K562 (cell line): ENCODE data around the gene TTC21A. TPM values are rescaled to one million over a fixed set of nuclear protein-coding genes. Genes with fewer than 3 reads are reported as not detected.

ENCODE experiments used
- ATAC-seq: fragments of 200-7000 bp; cut with Tn5 transposase; 3 replicates; pipeline ENCODE4 v1.9.1; 2020; ENCODE audit warnings: moderate library complexity
- BruUV-seq: library from RNA; stranded (reverse); fragments of 400-500 nt; replicated peaks from 2 replicates; lab custom pipeline; 2021; lab: Mats Ljungman, UMichigan
- CTCF ChIA-PET: fragments of 300-600 bp; formaldehyde crosslinking; extraction: SDS; loops from one replicate; lab custom pipeline; 2021; ENCODE audit warnings: low intra/inter-chr PET ratio; lab: Yijun Ruan, JAX
- POLR2A ChIA-PET: fragments of 300-600, 350-650 bp; sonication (Branson Sonifier 250); formaldehyde crosslinking; extraction: SDS; loops from one replicate; lab custom pipeline; 2021; ENCODE audit warnings: antibody characterized with exemption, inconsistent platforms; lab: Yijun Ruan, JAX
- DNase-seq, 4 experiments: peaks; one replicate each; pipeline versions ENCODE4 v3.0.0 to v3.0.0-alpha.2; 2011 to 2018; ENCODE audit warnings: low spot score in 3 of 4, mixed read lengths in 3 of 4; ENCODE audit errors: extremely low read depth in 1 of 4
- FAIRE-seq: peaks from 2 replicates; lab custom pipeline; 2011; peaks lifted over from hg19 to GRCh38; lab: Jason Lieb, UNC
- H2AFZ ChIP-seq: 2 replicates; pipeline ENCODE4 v1.6.0; 2011; ENCODE audit warnings: low read depth, low read length, control low read depth, inconsistent platforms
- H3K27ac ChIP-seq: fragments of 200-600 bp; 3 replicates; pipeline ENCODE4 v1.8.0; 2011; ENCODE audit warnings: low read depth, mild to moderate bottlenecking, control low read depth, inconsistent platforms, low read length, moderate library complexity, mixed read lengths; ENCODE audit errors: extremely low read depth
- H3K27me3 ChIP-seq, 2 experiments: fragments of 300-600 bp in 1 of 2; 2 replicates in 1 of 2; 3 replicates in 1 of 2; pipeline versions ENCODE4 v1.6.0 to v1.8.0; 2011; ENCODE audit warnings: inconsistent platforms in 2 of 2, low read length in 2 of 2, mild to moderate bottlenecking in 1 of 2, mixed read lengths in 1 of 2, moderate library complexity in 1 of 2; ENCODE audit not compliant: control insufficient read depth in 2 of 2, insufficient read depth in 2 of 2
- H3K36me3 ChIP-seq: fragments of 300-600 bp; 3 replicates; pipeline ENCODE4 v1.8.0; 2011; ENCODE audit warnings: mild to moderate bottlenecking, low read length, inconsistent platforms; ENCODE audit not compliant: control insufficient read depth, insufficient read depth
- H3K4me1 ChIP-seq, 2 experiments: fragments of 200-600 bp in 1 of 2; replicated peaks in 1 of 2; 2 replicates in 1 of 2; 3 replicates in 1 of 2; pipeline versions ENCODE4 v1.5.1 to v1.8.0; 2011; ENCODE audit warnings: inconsistent platforms in 2 of 2, low read length in 2 of 2, mild to moderate bottlenecking in 1 of 2, mixed read lengths in 1 of 2, moderate library complexity in 1 of 2; ENCODE audit not compliant: control insufficient read depth in 2 of 2, insufficient read depth in 2 of 2
- H3K4me2 ChIP-seq: 2 replicates; pipeline ENCODE4 v1.6.1; 2011; ENCODE audit warnings: low read length, control low read depth, inconsistent platforms, mixed read lengths; ENCODE audit not compliant: insufficient read depth
- H3K4me3 ChIP-seq: fragments of 200-600 bp; sonication (generic), shearing (Covaris generic); 2 replicates; pipeline ENCODE4 v1.5.1; 2016; ENCODE audit warnings: control low read depth, inconsistent platforms
- H3K79me2 ChIP-seq: fragments of 200-600 bp; 3 replicates; pipeline ENCODE4 v1.8.0; 2011; ENCODE audit warnings: low read length, inconsistent platforms; ENCODE audit not compliant: control insufficient read depth, insufficient read depth
- H3K9ac ChIP-seq, 2 experiments: 2 replicates each; pipeline versions ENCODE4 v1.6.0 to v1.6.1; 2011; ENCODE audit warnings: low read depth in 2 of 2, low read length in 2 of 2, control low read depth in 1 of 2, inconsistent platforms in 1 of 2, mild to moderate bottlenecking in 1 of 2, mixed read lengths in 1 of 2; ENCODE audit not compliant: insufficient read depth in 1 of 2
- H3K9me1 ChIP-seq: one replicate; pipeline ENCODE4 v1.6.0; 2011; ENCODE audit warnings: inconsistent platforms, mild to moderate bottlenecking, low read length, moderate library complexity; ENCODE audit not compliant: control insufficient read depth, insufficient read depth
- H3K9me3 ChIP-seq: replicated peaks from 2 replicates; pipeline ENCODE4 v1.5.1; 2011; ENCODE audit warnings: low read depth, low read length, inconsistent platforms; ENCODE audit not compliant: control insufficient read depth, insufficient read depth
- H4K20me1 ChIP-seq: replicated peaks from 2 replicates; pipeline ENCODE4 v1.6.1; 2011; ENCODE audit warnings: low read length, inconsistent platforms, mixed read lengths; ENCODE audit not compliant: control insufficient read depth, insufficient read depth
- ARID3A ChIP-seq: IDR thresholded peaks from 2 replicates; pipeline ENCODE4 v1.6.1; 2012; ENCODE audit warnings: low read depth, low read length, improper control_type of control experiment, borderline replicate concordance
- CBFA2T3 ChIP-seq: fragments of 450-650 bp; IDR thresholded peaks from 2 replicates; pipeline ENCODE4 v1.6.1; 2017
- CTCF ChIP-seq, 3 experiments: IDR thresholded peaks in 2 of 3; conservative IDR thresholded peaks in 1 of 3; 2 replicates each; pipeline ENCODE4 v1.5.1; 2011 to 2012; ENCODE audit warnings: low read length in 3 of 3, mild to moderate bottlenecking in 3 of 3, control low read depth in 2 of 3, improper control_type of control experiment in 1 of 3, inconsistent platforms in 1 of 3, low read depth in 1 of 3, mixed read lengths in 1 of 3, moderate library complexity in 1 of 3; ENCODE audit not compliant: insufficient read depth in 2 of 3
- E2F8 ChIP-seq: fragments of 450-650 bp; IDR thresholded peaks from 2 replicates; pipeline ENCODE4 v1.7.1; 2018; ENCODE audit warnings: mild to moderate bottlenecking, low read depth; ENCODE audit not compliant: partially characterized antibody
- EGR1 ChIP-seq: fragments of 450-650 bp; conservative IDR thresholded peaks from 2 replicates; pipeline ENCODE4 v1.6.1; 2017; ENCODE audit warnings: mild to moderate bottlenecking
- GATAD2A ChIP-seq: fragments of 450-650 bp; IDR thresholded peaks from 2 replicates; pipeline ENCODE4 v1.6.1; 2017
- HNRNPK ChIP-seq: fragments of 200-400 bp; formaldehyde crosslinking; IDR thresholded peaks from one replicate; pipeline ENCODE4 v1.6.1; 2018; ENCODE audit warnings: mild to moderate bottlenecking, low read depth, low read length; ENCODE audit not compliant: poor library complexity, severe bottlenecking
- MAFK ChIP-seq: IDR thresholded peaks from 2 replicates; pipeline ENCODE4 v1.6.1; 2011; ENCODE audit warnings: low read length, improper control_type of control experiment
- MCM5 ChIP-seq: fragments of 450-650 bp; IDR thresholded peaks from 2 replicates; pipeline ENCODE4 v1.6.1; 2016; ENCODE audit warnings: low read depth
- MLX ChIP-seq, 2 experiments: fragments of 450-650 bp in 1 of 2; sonication (generic) in 1 of 2; formaldehyde crosslinking; conservative IDR thresholded peaks; 2 replicates each; pipeline versions ENCODE4 v1.4.0 to v1.8.1; 2020 to 2022; ENCODE audit warnings: mild to moderate bottlenecking in 1 of 2, missing genetic modification reagents in 1 of 2
- RBFOX2 ChIP-seq: fragments of 200-400 bp; formaldehyde crosslinking; IDR thresholded peaks from 2 replicates; pipeline ENCODE4 v1.6.1; 2017; ENCODE audit warnings: low read depth, mild to moderate bottlenecking, low read length, moderate library complexity
- RUNX1 ChIP-seq: sonication (generic); IDR thresholded peaks from 2 replicates; pipeline ENCODE4 v1.6.1; 2016; ENCODE audit warnings: antibody characterized with exemption, low read depth
- TBL1XR1 ChIP-seq, 2 experiments: IDR thresholded peaks; 2 replicates each; pipeline ENCODE4 v1.6.1; 2012; ENCODE audit warnings: improper control_type of control experiment in 2 of 2, low read length in 2 of 2, mild to moderate bottlenecking in 1 of 2
- WGBS: fragments of 100-300 bp; shearing (Covaris generic); methylation state at CpG from one replicate; pipeline ENCODE4 v1.1.6; 2016; ENCODE audit warnings: low coverage, mixed read lengths; ENCODE audit not compliant: insufficient coverage; ENCODE audit errors: missing lambda C conversion rate; 5-methylcytosine and 5-hydroxymethylcytosine counted together
- in situ Hi-C: fragments of 300-500 bp; cut with MboI; formaldehyde crosslinking; loops from 4 replicates; pipeline ENCODE4 v1.15.0; 2018; ENCODE audit warnings: inconsistent platforms, mixed read lengths
- intact Hi-C: fragments of 100-400 bp; cut with micrococcal nuclease; formaldehyde crosslinking; loops from 2 replicates; pipeline ENCODE4 v1.14.2; 2022
- polyA plus RNA-seq, 8 experiments: library from polyadenylated mRNA; depleted of rRNA in 4 of 8; stranded (reverse) in 5 of 8; unstranded in 3 of 8; fragments of >200 nt; fragmentation: Nextera tagmentation in 2 of 8; fragmentation: Illumina TruSeq in 1 of 8; extraction: Ambion mirVana in 2 of 8; extraction: Trizol in 1 of 8; gene quantifications; 2 replicates each; pipeline versions ENCODE4 v1.2.1 to v1.2.3, GENCODE V29; 2011 to 2014; ENCODE audit warnings: inconsistent platforms in 1 of 8, missing spikeins in 1 of 8
- total RNA-seq, 7 experiments: library from RNA; depleted of rRNA in 6 of 7; stranded (reverse); fragments of >200 nt in 6 of 7; fragmentation: Illumina TruSeq in 2 of 7; extraction: Trizol in 2 of 7; gene quantifications; 2 replicates each; pipeline versions ENCODE4 v1.2.1 to v1.2.3, GENCODE V29; 2011 to 2021; ENCODE audit warnings: low replicate concordance in 1 of 7

Gene TTC21A
- total and polyA plus RNA-seq, 9 of the 15 experiments (the other 6 are each of a cell fraction or from before 2014, with no cell fraction given) = 0.22 to 1.4 (median 0.70) TPM

- H3K4me2 ChIP-seq = no peak overlapping the region
- no peak overlapping the region for H3K4me3 ChIP-seq
- H3K4me1 ChIP-seq = 0 out of 5 replicates have a peak, but pooled peaks cover 0 to 2% of the 10 kb centered on the region in 2 experiments
- ChIA-PET CTCF (no interaction called here), POLR2A (interaction anchor here (0.6 kb wide), 1 partner anchor 16 kb away, joined by 4 read pairs; no protein-coding TSS in a partner anchor)
- H3K27me3 ChIP-seq = no peaks in the 10 kb centered on the region
- intact Hi-C loops (no loop called here), in situ Hi-C loops (no loop called here)
- H4K20me1 ChIP-seq = no peaks in the 10 kb centered on the region
- H2AFZ ChIP-seq = no peak overlapping the region
- no peaks in the 10 kb centered on the region for H3K9me3 ChIP-seq
- WGBS = 95% methylated on average over 10 of the region's 10 CpGs
- ATAC-seq = no peak
- DNase-seq = no peak
- no peaks in the 10 kb centered on the region for H3K79me2 ChIP-seq
- H3K9me1 ChIP-seq = no peaks in the 10 kb centered on the region
- H3K27ac ChIP-seq = no peak overlapping the region
- BruUV-seq = no TSS peak
- peaks cover 56% of the 10 kb centered on the region for H3K36me3 ChIP-seq
- TF ChIP-seq RBFOX2 (no peak), HNRNPK (no peak), MLX (CRISPR knock-in tag; conservative IDR thresholded peaks at IDR 0.05) (no peak), ARID3A (no peak), CBFA2T3 (no peak), E2F8 (no peak), MCM5 (no peak), RUNX1 (no peak), MAFK (no peak), TBL1XR1 (IDR thresholded peaks at IDR 0.05; ENCODE audit: low read length in 2 of 2) (no peak), EGR1 (no peak), GATAD2A (no peak), CTCF (IDR thresholded peaks at IDR 0.05 in 2 of 3, conservative IDR thresholded peaks at IDR 0.05 in 1 of 3; ENCODE audit: insufficient read depth in 2 of 3, low read depth in 1 of 3, low read length in 3 of 3) (no peak)
- H3K9ac ChIP-seq = no peak overlapping the region
- FAIRE-seq = no peak
Observed at GRCh38 chr3:39075910-39076309, 31.6 kb upstream of the TTC21A start.
